A549 (cell line): ENCODE measurements around the gene PAQR5. TPM values are rescaled to one million over a fixed set of nuclear protein-coding genes. Genes with fewer than 3 reads are reported as not detected.

ENCODE experiments used
- ATAC-seq, 2 experiments: fragments of 200-7000 bp in 1 of 2; fragments of >200 bp in 1 of 2; cut with Nextera tagmentation in 1 of 2; cut with Tn5 transposase in 1 of 2; 3 replicates each; pipeline versions ENCODE4 v1.8.0 to v1.9.1; 2018 to 2020; ENCODE audit warnings: mild to moderate bottlenecking in 1 of 2, moderate library complexity in 1 of 2
- CTCF ChIA-PET: fragments of 300-600 bp; sonication (Branson Sonifier 250); formaldehyde crosslinking; extraction: SDS; loops from one replicate; lab custom pipeline; 2021; ENCODE audit warnings: antibody characterized with exemption, inconsistent platforms; lab: Yijun Ruan, JAX
- POLR2A ChIA-PET: fragments of 350-600 bp; formaldehyde crosslinking; extraction: SDS; loops from one replicate; lab custom pipeline; 2021; ENCODE audit warnings: antibody characterized with exemption, inconsistent platforms; lab: Yijun Ruan, JAX
- DNase-seq, 2 experiments: peaks; one replicate each; pipeline versions ENCODE4 v3.0.0 to v3.0.0-alpha.2; 2011 to 2016; ENCODE audit warnings: low read depth in 1 of 2, low spot score in 1 of 2
- FAIRE-seq: peaks from 2 replicates; lab custom pipeline; 2011; peaks lifted over from hg19 to GRCh38; lab: Jason Lieb, UNC
- H3K27ac ChIP-seq, 2 experiments: fragments of >200 bp; sonication (Bioruptor Twin); formaldehyde crosslinking; 3 replicates each; pipeline ENCODE4 v1.5.1; 2016 to 2017
- H3K4me1 ChIP-seq: fragments of >200 bp; sonication (Bioruptor Twin); formaldehyde crosslinking; 3 replicates; pipeline ENCODE4 v1.6.1; 2016
- H3K4me2 ChIP-seq: fragments of >200 bp; sonication (Bioruptor Twin); formaldehyde crosslinking; 3 replicates; pipeline ENCODE4 v1.6.1; 2016
- H3K4me3 ChIP-seq: fragments of >200 bp; sonication (Bioruptor Twin); formaldehyde crosslinking; 3 replicates; pipeline ENCODE4 v1.5.1; 2016
- H3K9me3 ChIP-seq: fragments of >200 bp; sonication (Bioruptor Twin); formaldehyde crosslinking; 3 replicates; pipeline ENCODE4 v1.6.1; 2016
- BHLHE40 ChIP-seq: IDR thresholded peaks from 2 replicates; pipeline ENCODE4 v1.6.1; 2012; ENCODE audit warnings: low read depth, low read length, inconsistent platforms
- CBX2 ChIP-seq: fragments of 200-600 bp; sonication (generic); IDR thresholded peaks from 2 replicates; pipeline ENCODE4 v1.6.1; 2016; ENCODE audit warnings: low read depth, mild to moderate bottlenecking, borderline replicate concordance
- CEBPB ChIP-seq, 2 experiments: fragments of >200 bp in 1 of 2; sonication (Bioruptor Twin) in 1 of 2; formaldehyde crosslinking in 1 of 2; IDR thresholded peaks; 2 replicates each; pipeline ENCODE4 v1.6.1; 2012 to 2016
- EHF ChIP-seq: fragments of 250-450 bp; sonication (Bioruptor Pico); IDR thresholded peaks from 2 replicates; pipeline ENCODE4 v1.5.0; 2020; ENCODE audit warnings: mild to moderate bottlenecking
- FOSL2 ChIP-seq, 2 experiments: fragments of 450-650 bp in 1 of 2; fragments of >200 bp in 1 of 2; sonication (Bioruptor Twin) in 1 of 2; formaldehyde crosslinking; IDR thresholded peaks; 2 replicates each; pipeline versions ENCODE4 v1.5.0 to v1.6.1; 2016 to 2020; ENCODE audit warnings: mild to moderate bottlenecking in 1 of 2, moderate library complexity in 1 of 2
- GATA3 ChIP-seq: IDR thresholded peaks from 2 replicates; pipeline ENCODE4 v1.6.1; 2012; ENCODE audit warnings: borderline replicate concordance
- HOXB5 ChIP-seq: fragments of 250-450 bp; sonication (Bioruptor Pico); IDR thresholded peaks from 2 replicates; pipeline ENCODE4 v1.5.0; 2020; ENCODE audit warnings: mild to moderate bottlenecking, moderate library complexity
- JUNB ChIP-seq: fragments of >200 bp; sonication (Bioruptor Twin); formaldehyde crosslinking; IDR thresholded peaks from 2 replicates; pipeline ENCODE4 v1.6.1; 2016
- KDM5A ChIP-seq: fragments of 200-600 bp; sonication (generic); IDR thresholded peaks from 2 replicates; pipeline ENCODE4 v1.6.1; 2016; ENCODE audit warnings: antibody characterized with exemption, mild to moderate bottlenecking
- NPAS2 ChIP-seq: fragments of 250-450 bp; sonication (Bioruptor Pico); IDR thresholded peaks from 2 replicates; pipeline ENCODE4 v1.8.0; 2022; ENCODE audit warnings: mild to moderate bottlenecking, moderate library complexity, borderline replicate concordance
- POLR2AphosphoS2 ChIP-seq: conservative IDR thresholded peaks from 2 replicates; pipeline ENCODE4 v1.6.1; 2012; ENCODE audit warnings: low read length, improper control_type of control experiment, inconsistent platforms
- SMC3 ChIP-seq: fragments of >200 bp; sonication (Bioruptor Twin); formaldehyde crosslinking; IDR thresholded peaks from 3 replicates; pipeline ENCODE4 v1.6.1; 2018; ENCODE audit warnings: inconsistent platforms
- TFCP2L1 ChIP-seq: fragments of 250-450 bp; sonication (Bioruptor Pico); IDR thresholded peaks from 2 replicates; pipeline ENCODE4 v1.5.0; 2021; ENCODE audit warnings: mild to moderate bottlenecking
- USF2 ChIP-seq: fragments of 450-650 bp; IDR thresholded peaks from 2 replicates; pipeline ENCODE4 v1.6.1; 2014; ENCODE audit warnings: antibody characterized with exemption
- ZC3H11A ChIP-seq: fragments of 450-650 bp; IDR thresholded peaks from 2 replicates; pipeline ENCODE4 v1.6.1; 2014; ENCODE audit warnings: antibody characterized with exemption, mild to moderate bottlenecking
- ZFP36 ChIP-seq: fragments of 450-650 bp; IDR thresholded peaks from 2 replicates; pipeline ENCODE4 v1.6.1; 2014; ENCODE audit warnings: borderline replicate concordance; ENCODE audit not compliant: partially characterized antibody
- WGBS: methylation state at CpG from one replicate; pipeline ENCODE4 v1.1.6; 2017; ENCODE audit errors: missing lambda C conversion rate; 5-methylcytosine and 5-hydroxymethylcytosine counted together
- polyA plus RNA-seq, 4 experiments: library from polyadenylated mRNA; depleted of rRNA in 3 of 4; stranded (reverse); fragments of >200 nt; fragmentation: RNase III in 1 of 4; extraction: RNeasy Plus Mini Kit Qiagen cat#74134 plus additional on column Dnase treatment in 1 of 4; gene quantifications; 2 replicates in 3 of 4; 3 replicates in 1 of 4; pipeline ENCODE4 v1.2.3, GENCODE V29; 2011 to 2017
- TF ChIP-seq, protein P1 (sequence below): IDR thresholded peaks from 2 replicates; pipeline ENCODE4 v1.6.1; 2012
- TF ChIP-seq, protein P2 (sequence below): fragments of 250-450 bp; sonication (Bioruptor Pico); IDR thresholded peaks from 2 replicates; pipeline ENCODE4 v1.5.0; 2020; ENCODE audit warnings: low read depth, mild to moderate bottlenecking, moderate library complexity
- TF ChIP-seq, protein P3 (sequence below): fragments of 200-600 bp; sonication (generic); IDR thresholded peaks from 2 replicates; pipeline ENCODE4 v1.6.1; 2016; ENCODE audit warnings: antibody characterized with exemption, mild to moderate bottlenecking, moderate library complexity

Gene PAQR5
- polyA plus RNA-seq, 2 of the 4 experiments (the other 2 are of a cell fraction), result 104 to 114 TPM

- Histone ChIP-seq H3K4me1 (peaks cover 11% of the 10 kb centered on the region), H3K9me3 (no peaks in the 10 kb centered on the region), H3K4me3 (no peak overlapping the region), H3K27ac (no peak overlapping the region), H3K4me2 (no peak overlapping the region)
- TF ChIP-seq, protein P1, sequence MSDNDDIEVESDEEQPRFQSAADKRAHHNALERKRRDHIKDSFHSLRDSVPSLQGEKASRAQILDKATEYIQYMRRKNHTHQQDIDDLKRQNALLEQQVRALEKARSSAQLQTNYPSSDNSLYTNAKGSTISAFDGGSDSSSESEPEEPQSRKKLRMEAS, result no peak
- TF ChIP-seq HOXB5, result no peak
- TF ChIP-seq ZC3H11A, result no peak
- TF ChIP-seq POLR2AphosphoS2, result no peak
- no peak for TF ChIP-seq BHLHE40
- TF ChIP-seq CEBPB (IDR thresholded peaks at IDR 0.05), result no peak
- no peak for TF ChIP-seq SMC3
- TF ChIP-seq USF2, result no peak
- TF ChIP-seq ZFP36, result no peak
- WGBS, result 86% methylated on average over 7 of the region's 7 CpGs
- no peak for DNase-seq
- ATAC-seq, result no peak
- ChIA-PET CTCF (interaction anchor here (1.2 to 13.9 kb wide), 2 partner anchors 12 to 342 kb away, joined by 5 to 198 read pairs; no protein-coding TSS in a partner anchor), POLR2A (no interaction called here)
- FAIRE-seq, result no peak
These were observed 99.8 kb downstream of the PAQR5 start for GRCh38 chr15:69398491-69398891.

DNA sequence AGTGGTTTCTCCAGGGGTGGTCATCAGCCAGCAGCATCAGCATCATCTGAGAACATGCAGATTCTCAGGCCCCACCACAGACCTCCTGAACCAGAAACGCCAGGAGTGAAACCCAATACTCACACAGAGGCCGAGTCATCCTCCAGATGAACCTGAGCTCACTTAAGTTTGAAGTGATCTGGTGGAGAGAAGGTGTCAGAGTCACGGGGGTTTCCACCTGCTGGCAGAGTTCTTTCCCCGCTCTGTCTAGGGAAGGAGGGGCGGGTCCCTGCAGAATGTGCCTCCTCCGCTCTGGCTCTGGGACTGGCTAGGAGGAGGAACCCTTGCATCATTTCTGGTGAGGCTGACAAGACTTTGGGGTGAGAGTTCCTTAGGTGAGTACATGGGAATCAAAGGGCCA, 102.1 kb downstream of the PAQR5 start:
- TF ChIP-seq NPAS2 (no peak), EHF (CRISPR knock-in tag) (no peak), SMC3 (no peak), FOSL2 (IDR thresholded peaks at IDR 0.05) (no peak), FOSL2 (CRISPR knock-in tag; IDR thresholded peaks at IDR 0.05) (no peak), USF2 (no peak), JUNB (no peak), KDM5A (no peak), CBX2 (no peak), BHLHE40 (no peak), TFCP2L1 (CRISPR knock-in tag) (no peak), GATA3 (no peak)
- TF ChIP-seq, protein P2, sequence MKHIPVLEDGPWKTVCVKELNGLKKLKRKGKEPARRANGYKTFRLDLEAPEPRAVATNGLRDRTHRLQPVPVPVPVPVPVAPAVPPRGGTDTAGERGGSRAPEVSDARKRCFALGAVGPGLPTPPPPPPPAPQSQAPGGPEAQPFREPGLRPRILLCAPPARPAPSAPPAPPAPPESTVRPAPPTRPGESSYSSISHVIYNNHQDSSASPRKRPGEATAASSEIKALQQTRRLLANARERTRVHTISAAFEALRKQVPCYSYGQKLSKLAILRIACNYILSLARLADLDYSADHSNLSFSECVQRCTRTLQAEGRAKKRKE, result no peak
- TF ChIP-seq, protein P3, sequence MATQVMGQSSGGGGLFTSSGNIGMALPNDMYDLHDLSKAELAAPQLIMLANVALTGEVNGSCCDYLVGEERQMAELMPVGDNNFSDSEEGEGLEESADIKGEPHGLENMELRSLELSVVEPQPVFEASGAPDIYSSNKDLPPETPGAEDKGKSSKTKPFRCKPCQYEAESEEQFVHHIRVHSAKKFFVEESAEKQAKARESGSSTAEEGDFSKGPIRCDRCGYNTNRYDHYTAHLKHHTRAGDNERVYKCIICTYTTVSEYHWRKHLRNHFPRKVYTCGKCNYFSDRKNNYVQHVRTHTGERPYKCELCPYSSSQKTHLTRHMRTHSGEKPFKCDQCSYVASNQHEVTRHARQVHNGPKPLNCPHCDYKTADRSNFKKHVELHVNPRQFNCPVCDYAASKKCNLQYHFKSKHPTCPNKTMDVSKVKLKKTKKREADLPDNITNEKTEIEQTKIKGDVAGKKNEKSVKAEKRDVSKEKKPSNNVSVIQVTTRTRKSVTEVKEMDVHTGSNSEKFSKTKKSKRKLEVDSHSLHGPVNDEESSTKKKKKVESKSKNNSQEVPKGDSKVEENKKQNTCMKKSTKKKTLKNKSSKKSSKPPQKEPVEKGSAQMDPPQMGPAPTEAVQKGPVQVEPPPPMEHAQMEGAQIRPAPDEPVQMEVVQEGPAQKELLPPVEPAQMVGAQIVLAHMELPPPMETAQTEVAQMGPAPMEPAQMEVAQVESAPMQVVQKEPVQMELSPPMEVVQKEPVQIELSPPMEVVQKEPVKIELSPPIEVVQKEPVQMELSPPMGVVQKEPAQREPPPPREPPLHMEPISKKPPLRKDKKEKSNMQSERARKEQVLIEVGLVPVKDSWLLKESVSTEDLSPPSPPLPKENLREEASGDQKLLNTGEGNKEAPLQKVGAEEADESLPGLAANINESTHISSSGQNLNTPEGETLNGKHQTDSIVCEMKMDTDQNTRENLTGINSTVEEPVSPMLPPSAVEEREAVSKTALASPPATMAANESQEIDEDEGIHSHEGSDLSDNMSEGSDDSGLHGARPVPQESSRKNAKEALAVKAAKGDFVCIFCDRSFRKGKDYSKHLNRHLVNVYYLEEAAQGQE, result no peak
- Histone ChIP-seq H3K4me1 (no peaks in the 10 kb centered on the region), H3K9me3 (no peaks in the 10 kb centered on the region), H3K27ac (no peak overlapping the region), H3K4me3 (no peak overlapping the region), H3K4me2 (no peak overlapping the region)
- ATAC-seq (peak; percentile 31 to 38; a peak in 4 of 6 replicates), FAIRE-seq (no peak), DNase-seq (no peak)
- 81% methylated on average over 6 of the region's 6 CpGs for WGBS
- ChIA-PET CTCF (interaction anchor here (0.6 to 13.9 kb wide), 4 partner anchors 9 to 345 kb away, joined by 3 to 198 read pairs (median 4); no protein-coding TSS in a partner anchor), POLR2A (no interaction called here)
